Measurements from ENCODE around the gene IMP3. TPM values are rescaled to one million over a fixed set of nuclear protein-coding genes. Genes with fewer than 3 reads are reported as not detected.
A peak's percentile ranks its signal among the peaks of the same experiment; 100 is the strongest.

IMP3 gene
- polyA plus RNA-seq, 1 donor, result 63.1 TPM

- Histone ChIP-seq H3K36me3 (ENCODE audit: control insufficient read depth, insufficient read depth, low read length) (peaks cover 44% of the 10 kb centered on the region), H3K27me3 (ENCODE audit: control insufficient read depth, insufficient read depth, low read length) (no peaks in the 10 kb centered on the region), H3K9me3 (ENCODE audit: control insufficient read depth, low read depth, low read length) (no peaks in the 10 kb centered on the region), H3K4me3 (ENCODE audit: low read length) (peak overlapping the region; percentile 17), H3K27ac (ENCODE audit: low read length) (no peak overlapping the region), H3K4me1 (ENCODE audit: control insufficient read depth, insufficient read depth, low read length) (peaks cover 67% of the 10 kb centered on the region)
- WGBS (ENCODE audit: insufficient coverage, low lambda C conversion rate), result no CpG with 5 or more reads among the region's 9 CpGs
- DNase-seq, result peak in 1 of 2 donors; percentile 52
These were observed 11.1 kb upstream of the IMP3 start for GRCh38 chr15:75650908-75651809.

DNA sequence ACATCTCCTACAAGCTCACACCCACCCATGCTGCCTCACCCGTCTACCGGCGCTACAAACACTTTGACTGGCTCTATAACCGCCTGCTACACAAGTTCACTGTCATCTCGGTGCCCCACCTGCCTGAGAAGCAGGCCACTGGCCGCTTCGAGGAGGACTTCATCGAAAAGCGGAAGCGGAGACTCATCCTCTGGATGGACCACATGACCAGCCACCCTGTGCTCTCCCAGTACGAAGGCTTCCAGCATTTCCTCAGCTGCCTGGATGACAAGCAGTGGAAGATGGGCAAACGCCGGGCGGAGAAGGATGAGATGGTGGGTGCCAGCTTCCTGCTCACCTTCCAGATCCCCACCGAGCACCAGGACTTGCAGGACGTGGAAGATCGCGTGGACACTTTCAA is 9.8 kb upstream of the IMP3 start:
- WGBS (ENCODE audit: insufficient coverage, low lambda C conversion rate), result no CpG with 5 or more reads among the region's 18 CpGs
- Histone ChIP-seq H3K4me3 (ENCODE audit: low read length) (no peak overlapping the region), H3K9me3 (ENCODE audit: control insufficient read depth, low read depth, low read length) (no peaks in the 10 kb centered on the region), H3K27ac (ENCODE audit: low read length) (no peak overlapping the region), H3K36me3 (ENCODE audit: control insufficient read depth, insufficient read depth, low read length) (peaks cover 35% of the 10 kb centered on the region), H3K27me3 (ENCODE audit: control insufficient read depth, insufficient read depth, low read length) (no peaks in the 10 kb centered on the region), H3K4me1 (ENCODE audit: control insufficient read depth, insufficient read depth, low read length) (peaks cover 56% of the 10 kb centered on the region)
- DNase-seq, result no peak

GRCh38 chr15:75649045-75649761 is 9.2 kb upstream of the IMP3 start:
- no peak for DNase-seq
- no CpG with 5 or more reads among the region's 19 CpGs for WGBS (ENCODE audit: insufficient coverage, low lambda C conversion rate)
- Histone ChIP-seq H3K27me3 (ENCODE audit: control insufficient read depth, insufficient read depth, low read length) (no peaks in the 10 kb centered on the region), H3K36me3 (ENCODE audit: control insufficient read depth, insufficient read depth, low read length) (peaks cover 29% of the 10 kb centered on the region), H3K27ac (ENCODE audit: low read length) (peak overlapping the region; percentile 90), H3K9me3 (ENCODE audit: control insufficient read depth, low read depth, low read length) (no peaks in the 10 kb centered on the region), H3K4me1 (ENCODE audit: control insufficient read depth, insufficient read depth, low read length) (peaks cover 50% of the 10 kb centered on the region), H3K4me3 (ENCODE audit: low read length) (peak overlapping the region; percentile 92)

GRCh38 chr15:75648156-75649000 is 8.4 kb upstream of the IMP3 start:
- Histone ChIP-seq H3K27ac (ENCODE audit: low read length) (peak overlapping the region; percentile 90), H3K4me1 (ENCODE audit: control insufficient read depth, insufficient read depth, low read length) (peaks cover 50% of the 10 kb centered on the region), H3K4me3 (ENCODE audit: low read length) (peak overlapping the region; percentile 92), H3K9me3 (ENCODE audit: control insufficient read depth, low read depth, low read length) (no peaks in the 10 kb centered on the region), H3K27me3 (ENCODE audit: control insufficient read depth, insufficient read depth, low read length) (no peaks in the 10 kb centered on the region), H3K36me3 (ENCODE audit: control insufficient read depth, insufficient read depth, low read length) (peaks cover 27% of the 10 kb centered on the region)
- WGBS (ENCODE audit: insufficient coverage, low lambda C conversion rate), result no CpG with 5 or more reads among the region's 34 CpGs
- DNase-seq, result no peak

DNA sequence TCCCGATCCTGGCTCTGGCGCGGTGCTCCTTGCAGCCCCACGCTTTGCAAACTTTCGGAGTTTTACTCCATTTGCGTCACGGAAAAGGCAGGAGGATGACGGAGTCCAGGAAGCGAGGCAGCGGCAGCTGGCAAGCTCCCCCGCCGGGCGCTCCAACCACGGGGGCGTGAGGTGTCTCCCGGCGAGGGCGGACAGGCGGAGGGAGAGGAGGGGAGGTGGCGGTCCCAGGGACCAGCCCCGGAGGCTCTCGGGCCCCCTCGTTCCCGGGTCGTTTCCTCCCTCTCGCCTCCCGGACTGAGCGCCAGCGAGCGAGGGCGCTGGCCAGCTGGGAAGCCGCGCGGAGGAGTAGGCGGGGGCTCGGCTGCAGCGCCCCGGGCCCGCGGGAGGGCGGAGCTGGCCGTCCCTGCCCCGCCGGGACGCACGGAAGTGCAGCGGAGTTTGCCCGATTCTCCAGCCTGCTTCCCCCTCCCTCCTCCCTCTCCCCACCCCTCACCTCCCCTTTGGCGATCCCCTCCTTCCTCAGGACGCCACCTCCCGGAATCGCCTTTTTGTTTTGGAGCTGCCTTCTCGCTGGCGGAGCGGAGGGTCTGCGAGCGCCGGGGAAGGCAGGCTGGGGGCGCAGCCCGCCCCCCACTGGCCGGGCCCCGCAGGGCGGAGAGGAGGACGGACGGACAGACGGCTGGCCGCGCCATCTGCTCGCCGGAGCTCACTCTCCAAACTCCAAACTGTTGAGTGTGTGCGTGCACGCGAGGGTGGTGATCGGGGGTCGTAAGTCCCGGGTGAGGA is 7.5 kb upstream of the IMP3 start, which contains the start of gene SNX33:
SNX33 (plus strand) TSS at position 543 of the 786 bp plus-strand sequence. CDS start 1,191 bp downstream, outside the sequence.
- Histone ChIP-seq H3K27me3 (ENCODE audit: control insufficient read depth, insufficient read depth, low read length) (no peaks in the 10 kb centered on the region), H3K4me3 (ENCODE audit: low read length) (peak within 1 kb of the TSS; percentile 92), H3K4me1 (ENCODE audit: control insufficient read depth, insufficient read depth, low read length) (peaks cover 47% of the 10 kb centered on the region), H3K36me3 (ENCODE audit: control insufficient read depth, insufficient read depth, low read length) (peaks cover 26% of the 10 kb centered on the region), H3K9me3 (ENCODE audit: control insufficient read depth, low read depth, low read length) (no peaks in the 10 kb centered on the region), H3K27ac (ENCODE audit: low read length) (peak within 1 kb of the TSS; percentile 90)
- DNase-seq, result peak; percentile 70 to 90
- WGBS (ENCODE audit: insufficient coverage, low lambda C conversion rate), result no CpG with 5 or more reads among the region's 76 CpGs

GRCh38 chr15:75646944-75647364 is 6.9 kb upstream of the IMP3 start:
- WGBS (ENCODE audit: insufficient coverage, low lambda C conversion rate), result no CpG with 5 or more reads among the region's 26 CpGs
- Histone ChIP-seq H3K36me3 (ENCODE audit: control insufficient read depth, insufficient read depth, low read length) (peaks cover 23% of the 10 kb centered on the region), H3K9me3 (ENCODE audit: control insufficient read depth, low read depth, low read length) (no peaks in the 10 kb centered on the region), H3K27me3 (ENCODE audit: control insufficient read depth, insufficient read depth, low read length) (no peaks in the 10 kb centered on the region), H3K4me3 (ENCODE audit: low read length) (peak overlapping the region; percentile 92), H3K27ac (ENCODE audit: low read length) (peak overlapping the region; percentile 90), H3K4me1 (ENCODE audit: control insufficient read depth, insufficient read depth, low read length) (peaks cover 41% of the 10 kb centered on the region)
- DNase-seq, result no peak

- H3K27ac ChIP-seq (ENCODE audit: low read length), result peak overlapping the region; percentile 90
- H3K4me1 ChIP-seq (ENCODE audit: control insufficient read depth, insufficient read depth, low read length), result peaks cover 35% of the 10 kb centered on the region
- no peaks in the 10 kb centered on the region for H3K27me3 ChIP-seq (ENCODE audit: control insufficient read depth, insufficient read depth, low read length)
- no CpG with 5 or more reads among the region's 5 CpGs for WGBS (ENCODE audit: insufficient coverage, low lambda C conversion rate)
- no peak for DNase-seq
- peak overlapping the region; percentile 92 for H3K4me3 ChIP-seq (ENCODE audit: low read length)
- H3K9me3 ChIP-seq (ENCODE audit: control insufficient read depth, low read depth, low read length), result no peaks in the 10 kb centered on the region
- peaks cover 19% of the 10 kb centered on the region for H3K36me3 ChIP-seq (ENCODE audit: control insufficient read depth, insufficient read depth, low read length)
These were observed 6.3 kb upstream of the IMP3 start for GRCh38 chr15:75646112-75646943.

DNA sequence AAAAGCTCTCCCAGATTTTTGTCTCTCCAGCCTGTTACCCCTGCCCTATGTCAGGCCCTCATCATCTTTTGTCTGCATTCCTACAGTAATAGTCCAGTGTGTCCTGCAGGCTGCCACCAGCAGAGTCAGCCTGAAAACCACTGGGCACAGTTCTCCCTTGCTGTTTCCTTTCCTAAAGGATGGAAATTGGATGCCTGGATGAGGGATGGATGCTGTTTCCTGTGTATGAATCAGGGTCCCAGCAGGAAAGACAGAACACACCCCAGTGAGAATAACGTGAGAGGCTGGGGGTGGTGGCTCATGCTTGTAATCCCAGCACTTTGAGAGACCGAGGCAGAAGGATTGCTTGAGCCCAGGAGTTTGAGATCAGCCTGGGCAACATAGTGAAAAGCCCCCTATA is 4.4 kb upstream of the IMP3 start:
- Histone ChIP-seq H3K4me1 (ENCODE audit: control insufficient read depth, insufficient read depth, low read length) (peaks cover 16% of the 10 kb centered on the region), H3K27me3 (ENCODE audit: control insufficient read depth, insufficient read depth, low read length) (no peaks in the 10 kb centered on the region), H3K36me3 (ENCODE audit: control insufficient read depth, insufficient read depth, low read length) (peaks cover 3% of the 10 kb centered on the region), H3K27ac (ENCODE audit: low read length) (no peak overlapping the region), H3K4me3 (ENCODE audit: low read length) (no peak overlapping the region), H3K9me3 (ENCODE audit: control insufficient read depth, low read depth, low read length) (no peaks in the 10 kb centered on the region)
- no CpG with 5 or more reads among the region's 2 CpGs for WGBS (ENCODE audit: insufficient coverage, low lambda C conversion rate)
- no peak for DNase-seq

DNA sequence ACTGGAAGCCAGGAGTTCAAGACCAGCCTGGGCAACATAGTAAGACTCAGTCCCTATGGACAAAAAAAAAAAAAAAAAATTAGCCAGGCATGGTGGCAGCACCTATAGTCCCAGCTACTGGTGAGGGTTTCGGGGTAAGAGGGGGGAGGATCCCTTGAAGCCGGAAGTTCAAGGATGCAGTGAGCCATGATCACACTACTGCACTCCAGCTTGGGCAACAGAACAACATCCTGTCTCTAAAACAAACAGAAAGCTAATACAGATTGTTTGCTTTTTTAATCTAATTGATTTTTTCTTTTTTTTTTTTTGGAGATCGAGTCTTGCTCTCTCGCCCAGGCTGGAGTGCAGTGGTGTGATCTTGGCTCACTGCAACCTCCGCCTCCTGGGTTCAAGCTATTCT is 1.6 kb upstream of the IMP3 start:
- Histone ChIP-seq H3K4me1 (ENCODE audit: control insufficient read depth, insufficient read depth, low read length) (peaks cover 14% of the 10 kb centered on the region), H3K27me3 (ENCODE audit: control insufficient read depth, insufficient read depth, low read length) (no peaks in the 10 kb centered on the region), H3K27ac (ENCODE audit: low read length) (no peak overlapping the region), H3K9me3 (ENCODE audit: control insufficient read depth, low read depth, low read length) (no peaks in the 10 kb centered on the region), H3K36me3 (ENCODE audit: control insufficient read depth, insufficient read depth, low read length) (peaks cover 4% of the 10 kb centered on the region), H3K4me3 (ENCODE audit: low read length) (no peak overlapping the region)
- DNase-seq, result no peak
- no CpG with 5 or more reads among the region's 5 CpGs for WGBS (ENCODE audit: insufficient coverage, low lambda C conversion rate)
